ENCODE data around the gene CHD2.

The CHD2 gene

GRCh38 chr15:92879949-92880725 is 20.0 kb upstream of the CHD2 start:
- Histone ChIP-seq H3K27me3 (ENCODE audit: insufficient read depth, low read length) (no peaks in the 10 kb centered on the region), H3K4me3 (ENCODE audit: low read depth, low read length) (no peak overlapping the region), H3K4me1 (ENCODE audit: control insufficient read depth, insufficient read depth, low read length, unreplicated experiment) (peaks cover 13% of the 10 kb centered on the region), H2AFZ (ENCODE audit: low read length, unreplicated experiment) (peak overlapping the region; percentile 84), H3K36me3 (ENCODE audit: insufficient read depth, low read length) (peaks cover 7% of the 10 kb centered on the region), H3K27ac (ENCODE audit: low read depth, low read length) (no peak overlapping the region), H3K79me2 (ENCODE audit: control insufficient read depth, insufficient read depth, low read length, unreplicated experiment) (peaks cover 26% of the 10 kb centered on the region)

- no peak overlapping the region for H3K4me3 ChIP-seq (ENCODE audit: low read depth, low read length)
- H3K4me1 ChIP-seq (ENCODE audit: control insufficient read depth, insufficient read depth, low read length, unreplicated experiment) = peaks cover 15% of the 10 kb centered on the region
- H3K36me3 ChIP-seq (ENCODE audit: insufficient read depth, low read length) = peaks cover 10% of the 10 kb centered on the region
- H3K27ac ChIP-seq (ENCODE audit: low read depth, low read length) = peak overlapping the region; percentile 61; the same call in 1 of the 2 replicates
- peaks cover 32% of the 10 kb centered on the region for H3K79me2 ChIP-seq (ENCODE audit: control insufficient read depth, insufficient read depth, low read length, unreplicated experiment)
- peak overlapping the region; percentile 84 for H2AFZ ChIP-seq (ENCODE audit: low read length, unreplicated experiment)
- no peaks in the 10 kb centered on the region for H3K27me3 ChIP-seq (ENCODE audit: insufficient read depth, low read length)
Measured at GRCh38 chr15:92880796-92881195, 19.3 kb upstream of the CHD2 start.

GRCh38 chr15:92881211-92881754 is 18.8 kb upstream of the CHD2 start:
- Histone ChIP-seq H3K4me3 (ENCODE audit: low read depth, low read length) (peak overlapping the region; percentile 73), H3K27me3 (ENCODE audit: insufficient read depth, low read length) (no peaks in the 10 kb centered on the region), H2AFZ (ENCODE audit: low read length, unreplicated experiment) (peak overlapping the region; percentile 84), H3K4me1 (ENCODE audit: control insufficient read depth, insufficient read depth, low read length, unreplicated experiment) (peaks cover 20% of the 10 kb centered on the region), H3K79me2 (ENCODE audit: control insufficient read depth, insufficient read depth, low read length, unreplicated experiment) (peaks cover 37% of the 10 kb centered on the region), H3K27ac (ENCODE audit: low read depth, low read length) (peak overlapping the region; percentile 61), H3K36me3 (ENCODE audit: insufficient read depth, low read length) (peaks cover 15% of the 10 kb centered on the region)

GRCh38 chr15:92881802-92882696 is 18.1 kb upstream of the CHD2 start:
- peaks cover 22% of the 10 kb centered on the region for H3K36me3 ChIP-seq (ENCODE audit: insufficient read depth, low read length)
- H3K4me3 ChIP-seq (ENCODE audit: low read depth, low read length) = peak overlapping the region; percentile 73
- H3K79me2 ChIP-seq (ENCODE audit: control insufficient read depth, insufficient read depth, low read length, unreplicated experiment) = peaks cover 45% of the 10 kb centered on the region
- no peaks in the 10 kb centered on the region for H3K27me3 ChIP-seq (ENCODE audit: insufficient read depth, low read length)
- H3K4me1 ChIP-seq (ENCODE audit: control insufficient read depth, insufficient read depth, low read length, unreplicated experiment) = peaks cover 28% of the 10 kb centered on the region
- H3K27ac ChIP-seq (ENCODE audit: low read depth, low read length) = peak overlapping the region; percentile 85
- peak overlapping the region; percentile 84 for H2AFZ ChIP-seq (ENCODE audit: low read length, unreplicated experiment)

GRCh38 chr15:92882697-92883162 is 17.4 kb upstream of the CHD2 start:
- Histone ChIP-seq H3K36me3 (ENCODE audit: insufficient read depth, low read length) (peaks cover 28% of the 10 kb centered on the region), H3K27me3 (ENCODE audit: insufficient read depth, low read length) (no peaks in the 10 kb centered on the region), H3K79me2 (ENCODE audit: control insufficient read depth, insufficient read depth, low read length, unreplicated experiment) (peaks cover 52% of the 10 kb centered on the region), H3K4me1 (ENCODE audit: control insufficient read depth, insufficient read depth, low read length, unreplicated experiment) (peaks cover 32% of the 10 kb centered on the region), H3K4me3 (ENCODE audit: low read depth, low read length) (peak overlapping the region; percentile 80), H2AFZ (ENCODE audit: low read length, unreplicated experiment) (no peak overlapping the region), H3K27ac (ENCODE audit: low read depth, low read length) (peak overlapping the region; percentile 85)

GRCh38 chr15:92883163-92883875 is 16.8 kb upstream of the CHD2 start:
- Histone ChIP-seq H3K27me3 (ENCODE audit: insufficient read depth, low read length) (no peaks in the 10 kb centered on the region), H3K4me1 (ENCODE audit: control insufficient read depth, insufficient read depth, low read length, unreplicated experiment) (peaks cover 36% of the 10 kb centered on the region), H3K27ac (ENCODE audit: low read depth, low read length) (peak overlapping the region; percentile 85), H2AFZ (ENCODE audit: low read length, unreplicated experiment) (no peak overlapping the region), H3K79me2 (ENCODE audit: control insufficient read depth, insufficient read depth, low read length, unreplicated experiment) (peaks cover 58% of the 10 kb centered on the region), H3K4me3 (ENCODE audit: low read depth, low read length) (peak overlapping the region; percentile 80), H3K36me3 (ENCODE audit: insufficient read depth, low read length) (peaks cover 34% of the 10 kb centered on the region)

- Histone ChIP-seq H3K4me3 (ENCODE audit: low read depth, low read length) (peak overlapping the region; percentile 80), H2AFZ (ENCODE audit: low read length, unreplicated experiment) (no peak overlapping the region), H3K27ac (ENCODE audit: low read depth, low read length) (peak overlapping the region; percentile 85), H3K36me3 (ENCODE audit: insufficient read depth, low read length) (peaks cover 39% of the 10 kb centered on the region), H3K79me2 (ENCODE audit: control insufficient read depth, insufficient read depth, low read length, unreplicated experiment) (peaks cover 64% of the 10 kb centered on the region), H3K4me1 (ENCODE audit: control insufficient read depth, insufficient read depth, low read length, unreplicated experiment) (peaks cover 37% of the 10 kb centered on the region), H3K27me3 (ENCODE audit: insufficient read depth, low read length) (no peaks in the 10 kb centered on the region)
Measured at GRCh38 chr15:92883876-92884435, 16.2 kb upstream of the CHD2 start.

GRCh38 chr15:92884436-92885223 is 15.5 kb upstream of the CHD2 start:
- Histone ChIP-seq H3K79me2 (ENCODE audit: control insufficient read depth, insufficient read depth, low read length, unreplicated experiment) (peaks cover 69% of the 10 kb centered on the region), H3K4me3 (ENCODE audit: low read depth, low read length) (peak overlapping the region; percentile 80), H3K27me3 (ENCODE audit: insufficient read depth, low read length) (no peaks in the 10 kb centered on the region), H3K4me1 (ENCODE audit: control insufficient read depth, insufficient read depth, low read length, unreplicated experiment) (peaks cover 37% of the 10 kb centered on the region), H3K27ac (ENCODE audit: low read depth, low read length) (peak overlapping the region; percentile 85), H2AFZ (ENCODE audit: low read length, unreplicated experiment) (no peak overlapping the region), H3K36me3 (ENCODE audit: insufficient read depth, low read length) (peaks cover 43% of the 10 kb centered on the region)

GRCh38 chr15:92885224-92886041 is 14.7 kb upstream of the CHD2 start:
- peaks cover 76% of the 10 kb centered on the region for H3K79me2 ChIP-seq (ENCODE audit: control insufficient read depth, insufficient read depth, low read length, unreplicated experiment)
- H3K36me3 ChIP-seq (ENCODE audit: insufficient read depth, low read length) = peaks cover 48% of the 10 kb centered on the region
- H3K4me3 ChIP-seq (ENCODE audit: low read depth, low read length) = peak overlapping the region; percentile 80
- H3K4me1 ChIP-seq (ENCODE audit: control insufficient read depth, insufficient read depth, low read length, unreplicated experiment) = peaks cover 37% of the 10 kb centered on the region
- H3K27me3 ChIP-seq (ENCODE audit: insufficient read depth, low read length) = no peaks in the 10 kb centered on the region
- no peak overlapping the region for H2AFZ ChIP-seq (ENCODE audit: low read length, unreplicated experiment)
- peak overlapping the region; percentile 85 for H3K27ac ChIP-seq (ENCODE audit: low read depth, low read length)
